ENCODE measurements around the gene TXNDC2.
"Not testable (repeated sequence)": the region's sequence is repeated elsewhere in the genome, so short reads cannot be mapped to it uniquely, and the experiment has no call there.

Gene TXNDC2

GRCh38 chr18:9885170-9886004, at the start of gene TXNDC2:
TXNDC2 (plus strand) TSS chr18:9885973; CDS start chr18:9886681, 708 bp downstream.
- DNase-seq (ENCODE audit: low read depth), result no peak

GRCh38 chr18:9838144-9838877, 47.5 kb upstream of the TXNDC2 start:
- peak; percentile 71 for DNase-seq (ENCODE audit: low read depth)

DNA sequence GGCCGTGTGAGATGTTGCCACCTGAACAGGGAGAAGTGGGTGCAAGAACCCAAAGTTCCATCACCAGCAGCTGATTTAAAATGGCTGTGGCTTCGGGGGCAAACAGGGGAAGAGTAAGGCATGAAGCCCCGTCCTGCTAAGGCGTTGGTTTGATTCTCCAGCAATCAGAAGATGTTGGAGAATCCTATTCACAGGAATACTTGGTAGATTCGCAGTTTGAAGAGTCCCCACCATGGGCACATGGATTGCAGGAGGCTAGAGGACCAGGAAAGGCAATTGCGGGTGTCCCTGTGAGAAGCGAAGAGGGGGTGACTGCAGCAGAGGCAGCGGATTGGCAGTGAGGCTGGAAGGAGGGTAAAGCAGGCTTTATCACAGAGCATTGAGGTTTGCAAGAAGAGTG, 46.6 kb upstream of the TXNDC2 start:
- DNase-seq (ENCODE audit: low read depth), result no peak

DNA sequence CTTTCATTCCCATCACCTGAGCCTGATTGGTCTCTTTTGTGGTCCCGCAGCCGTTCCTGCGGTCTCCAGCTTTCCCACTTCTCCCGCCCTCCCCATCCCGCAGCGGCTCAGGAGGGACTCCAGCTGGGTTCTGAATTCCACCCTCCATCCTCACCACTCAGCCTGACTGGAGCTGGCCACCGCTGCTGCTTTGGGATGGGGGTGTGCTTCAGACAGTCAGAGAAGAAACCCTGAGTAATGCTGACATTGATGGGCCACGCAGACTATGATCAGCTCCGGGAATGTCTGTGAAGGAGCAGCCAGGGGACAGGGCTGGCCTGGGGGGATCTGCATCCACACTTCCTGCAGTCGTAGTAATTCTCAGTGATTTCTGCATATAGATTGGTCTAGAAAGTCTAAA, 45.9 kb upstream of the TXNDC2 start:
- DNase-seq (ENCODE audit: low read depth), result no peak

- DNase-seq (ENCODE audit: low read depth), result no peak
Measured at GRCh38 chr18:9841752-9842151, 44.0 kb upstream of the TXNDC2 start.

DNA sequence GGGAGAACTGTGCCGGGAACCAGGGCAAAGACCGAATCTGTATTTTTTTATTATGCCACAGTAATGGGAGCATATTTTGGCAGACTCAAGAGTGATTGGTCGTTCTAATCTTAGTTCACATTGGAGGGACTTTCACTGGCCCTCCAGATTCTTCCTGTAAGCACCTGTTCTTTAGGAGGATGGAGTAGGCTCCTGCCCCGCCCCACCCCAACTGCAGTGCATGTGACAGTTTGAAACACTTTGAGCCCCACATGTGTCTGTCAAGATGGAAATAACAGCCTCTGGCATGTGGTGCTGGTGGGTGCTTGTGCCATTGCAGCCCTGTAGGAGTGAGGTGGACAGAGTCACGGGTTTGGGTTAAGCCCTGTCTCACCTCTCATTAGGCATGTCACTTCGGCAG, 43.3 kb upstream of the TXNDC2 start:
- DNase-seq (ENCODE audit: low read depth), result no peak

DNA sequence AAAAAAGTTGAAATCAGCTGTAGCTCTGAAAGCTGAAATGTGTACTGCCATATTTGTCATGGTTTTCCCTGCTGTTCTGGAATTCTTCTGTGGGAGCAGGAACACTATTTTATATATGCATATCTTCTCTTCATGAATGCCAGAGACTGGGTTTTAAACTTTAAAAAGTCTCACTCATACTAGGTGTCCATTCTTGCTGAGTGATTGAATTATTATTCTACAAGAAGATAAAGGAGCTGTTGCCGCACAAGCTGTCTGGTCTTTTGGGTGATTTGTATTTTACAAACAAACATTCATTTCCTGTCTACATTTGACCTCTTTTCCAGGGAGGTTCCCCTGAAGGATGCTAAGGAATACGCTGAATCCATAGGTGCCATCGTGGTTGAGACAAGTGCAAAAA, 40.5 kb upstream of the TXNDC2 start:
- DNase-seq (ENCODE audit: low read depth), result no peak

GRCh38 chr18:9846162-9846925, 39.4 kb upstream of the TXNDC2 start:
- no peak for DNase-seq (ENCODE audit: low read depth)

- DNase-seq (ENCODE audit: low read depth), result no peak
Measured at GRCh38 chr18:9848170-9848879, 37.4 kb upstream of the TXNDC2 start.

GRCh38 chr18:9849407-9850283, 36.1 kb upstream of the TXNDC2 start:
- no peak for DNase-seq (ENCODE audit: low read depth)

DNA sequence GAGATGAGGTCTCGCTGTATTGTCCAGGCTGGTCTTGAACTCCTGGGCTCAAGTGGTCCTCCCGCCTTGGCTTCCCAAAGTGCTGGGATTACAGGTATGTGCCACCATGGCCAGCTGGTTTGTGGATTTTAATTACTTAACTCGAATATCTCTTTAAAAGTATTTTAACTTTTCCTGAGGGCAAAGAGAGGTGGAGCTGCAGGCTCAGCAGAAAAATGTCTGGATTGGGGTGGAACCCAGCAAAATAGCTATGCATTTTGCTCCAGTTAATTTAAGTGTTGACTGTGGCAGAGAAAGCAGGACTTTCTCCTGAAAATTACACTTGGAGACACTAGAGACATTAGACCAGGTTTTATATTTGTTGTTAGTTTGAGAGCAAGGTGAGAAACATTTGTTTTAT, 35.5 kb upstream of the TXNDC2 start:
- no peak for DNase-seq (ENCODE audit: low read depth)

DNA sequence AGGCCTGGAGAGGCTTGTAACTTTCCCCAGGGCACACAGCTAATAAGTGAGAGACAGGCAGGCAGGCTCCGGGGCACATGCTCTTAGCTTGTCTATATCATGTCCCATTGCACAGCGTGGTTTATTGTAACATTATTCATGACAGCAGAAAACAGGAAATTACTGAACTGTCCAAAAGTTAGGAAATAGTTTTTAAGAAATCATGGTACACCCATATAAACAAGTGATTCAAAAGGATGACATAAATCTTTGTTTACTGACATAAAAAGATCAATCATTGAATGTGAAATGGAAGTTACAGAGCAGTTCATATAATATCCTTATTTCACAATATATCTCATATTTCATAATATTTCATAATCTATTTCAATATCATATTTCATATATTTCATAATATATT, 34.3 kb upstream of the TXNDC2 start:
- DNase-seq (ENCODE audit: low read depth), result no peak

- DNase-seq (ENCODE audit: low read depth), result no peak
Measured at GRCh38 chr18:9852266-9853081, 33.3 kb upstream of the TXNDC2 start.

GRCh38 chr18:9854801-9855676, 30.7 kb upstream of the TXNDC2 start:
- DNase-seq (ENCODE audit: low read depth), result no peak

- no peak for DNase-seq (ENCODE audit: low read depth)
Measured at GRCh38 chr18:9855681-9856080, 30.1 kb upstream of the TXNDC2 start.

DNA sequence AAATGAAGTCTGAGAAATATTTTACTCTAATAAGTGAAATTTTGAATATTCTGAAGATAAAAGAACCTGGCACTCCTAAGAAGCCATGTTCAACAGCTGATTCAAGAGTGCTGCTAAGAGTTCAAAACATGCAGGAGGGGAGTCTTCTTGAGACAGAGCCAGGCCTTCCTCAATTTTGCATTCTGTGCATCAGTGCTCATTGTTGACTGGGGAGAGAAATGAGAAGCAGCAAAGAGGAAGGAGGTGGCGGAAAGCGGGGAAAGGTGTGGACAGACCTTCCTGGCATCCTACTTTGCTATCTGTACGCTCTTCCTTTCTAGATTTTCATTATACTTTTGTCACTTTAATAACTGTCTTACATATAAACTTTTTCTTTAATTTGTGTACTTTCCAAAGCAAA, 29.7 kb upstream of the TXNDC2 start:
- no peak for DNase-seq (ENCODE audit: low read depth)

DNA sequence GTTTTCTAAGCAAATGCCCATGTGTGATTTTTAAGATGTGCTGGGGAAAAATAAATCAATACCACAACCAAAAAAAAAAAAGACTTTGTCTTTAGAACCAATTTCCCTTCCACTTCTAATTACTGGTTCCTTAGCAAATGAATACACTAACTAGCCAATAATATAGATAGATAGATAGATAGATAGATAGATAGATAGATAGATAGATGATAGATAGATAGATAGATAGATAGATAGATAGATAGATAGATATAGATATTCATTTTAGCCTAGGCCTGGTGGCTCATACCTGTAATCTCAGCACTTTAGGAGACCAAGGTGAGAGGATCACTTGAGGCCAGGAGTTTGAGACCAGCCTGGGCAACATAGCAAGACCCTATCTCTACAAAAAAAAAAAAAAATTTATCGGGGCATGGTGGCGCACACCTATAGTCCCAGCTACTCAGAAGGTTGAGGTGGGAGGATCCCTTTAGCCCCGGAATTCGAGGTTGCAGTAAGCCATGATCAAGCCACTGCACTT, 28.2 kb upstream of the TXNDC2 start:
- DNase-seq (ENCODE audit: low read depth), result not testable (repeated sequence)

DNA sequence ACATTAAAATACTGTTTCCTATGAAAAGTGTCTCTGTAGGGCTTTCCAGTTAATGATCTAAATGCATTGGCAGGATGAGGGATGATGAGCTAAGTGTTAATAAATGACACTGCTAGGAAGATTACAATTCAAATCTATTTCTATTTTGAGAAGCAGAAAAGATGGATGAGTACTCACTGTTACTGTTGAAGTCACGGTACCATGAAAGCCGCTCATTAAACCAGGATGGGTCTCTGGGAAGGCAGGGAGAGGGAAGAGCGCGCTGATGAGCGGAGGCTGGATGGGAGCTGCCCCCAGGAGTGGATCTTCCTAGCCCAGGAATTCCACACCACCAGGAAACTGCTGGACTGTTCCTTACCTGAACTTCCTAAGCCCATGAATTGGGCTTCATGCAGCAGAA, 27.1 kb upstream of the TXNDC2 start:
- DNase-seq (ENCODE audit: low read depth), result no peak

DNA sequence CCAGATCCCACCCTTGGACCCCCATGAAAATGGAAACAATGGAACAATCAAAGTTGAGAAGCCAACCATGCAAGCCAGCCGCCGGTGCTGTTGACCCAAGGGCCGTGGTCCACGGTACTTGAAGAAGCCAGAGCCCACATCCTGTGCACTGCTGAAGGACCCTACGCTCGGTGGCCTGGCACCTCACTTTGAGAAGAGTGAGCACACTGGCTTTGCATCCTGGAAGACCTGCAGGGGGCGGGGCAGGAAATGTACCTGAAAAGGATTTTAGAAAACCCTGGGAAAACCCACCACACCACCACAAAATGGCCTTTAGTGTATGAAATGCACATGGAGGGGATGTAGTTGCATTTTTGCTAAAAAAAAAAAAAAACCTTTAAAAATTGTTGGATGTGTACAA, 26.5 kb upstream of the TXNDC2 start:
- no peak for DNase-seq (ENCODE audit: low read depth)
